ENCODE results near the gene CD74.
"Not testable (repeated sequence)": the region's sequence is repeated elsewhere in the genome, so short reads cannot be mapped to it uniquely, and the experiment has no call there.

CD74 gene

GRCh38 chr5:150412319-150413175 is at the start of gene CD74:
Gene CD74 (minus strand): TSS chr5:150412910. CDS start chr5:150412749, 161 bp downstream.
- no peak for DNase-seq

DNA sequence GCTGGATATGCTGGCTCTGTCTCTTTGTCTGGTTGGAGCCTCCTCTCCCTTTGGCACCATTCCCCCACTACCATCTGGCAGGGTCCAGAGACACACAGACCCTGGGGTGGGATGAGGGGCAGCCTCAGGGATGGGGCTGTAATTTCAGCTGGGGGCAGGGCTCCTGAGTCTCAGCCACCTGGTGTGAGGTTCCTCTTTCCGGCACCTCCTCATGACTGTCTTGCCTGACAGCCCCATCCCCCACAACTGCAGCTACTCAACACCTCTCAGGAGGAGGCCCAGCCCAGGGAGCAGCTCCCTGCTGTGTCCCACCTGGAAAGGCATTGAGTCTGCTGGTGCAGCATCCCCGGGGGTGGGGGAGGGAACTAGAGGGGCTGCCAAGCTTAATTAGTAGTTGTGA is 48.5 kb upstream of the CD74 start:
- DNase-seq = peak; percentile 85

DNA sequence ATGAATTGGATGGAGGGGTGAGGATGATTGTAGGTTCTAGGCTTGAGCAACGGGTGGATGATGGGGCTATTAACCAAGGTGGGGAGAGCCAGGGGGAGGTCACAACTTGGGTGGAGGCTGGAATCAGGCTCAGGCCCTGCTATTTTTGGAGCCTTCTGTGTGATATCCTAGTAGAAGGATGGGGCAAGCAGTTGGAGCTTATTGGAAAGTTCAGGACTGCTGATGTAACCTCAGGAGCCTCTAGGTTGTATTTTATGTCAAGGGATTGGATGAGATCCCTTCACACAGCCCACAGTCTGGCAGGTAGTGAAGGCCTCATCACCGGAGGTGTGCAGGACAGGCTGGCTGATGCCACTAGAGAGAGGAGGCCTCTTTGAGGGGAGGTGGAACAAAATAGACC is 48.1 kb upstream of the CD74 start:
- no peak for DNase-seq

- no peak for DNase-seq
These were observed 46.3 kb upstream of the CD74 start for GRCh38 chr5:150458802-150459557.

DNA sequence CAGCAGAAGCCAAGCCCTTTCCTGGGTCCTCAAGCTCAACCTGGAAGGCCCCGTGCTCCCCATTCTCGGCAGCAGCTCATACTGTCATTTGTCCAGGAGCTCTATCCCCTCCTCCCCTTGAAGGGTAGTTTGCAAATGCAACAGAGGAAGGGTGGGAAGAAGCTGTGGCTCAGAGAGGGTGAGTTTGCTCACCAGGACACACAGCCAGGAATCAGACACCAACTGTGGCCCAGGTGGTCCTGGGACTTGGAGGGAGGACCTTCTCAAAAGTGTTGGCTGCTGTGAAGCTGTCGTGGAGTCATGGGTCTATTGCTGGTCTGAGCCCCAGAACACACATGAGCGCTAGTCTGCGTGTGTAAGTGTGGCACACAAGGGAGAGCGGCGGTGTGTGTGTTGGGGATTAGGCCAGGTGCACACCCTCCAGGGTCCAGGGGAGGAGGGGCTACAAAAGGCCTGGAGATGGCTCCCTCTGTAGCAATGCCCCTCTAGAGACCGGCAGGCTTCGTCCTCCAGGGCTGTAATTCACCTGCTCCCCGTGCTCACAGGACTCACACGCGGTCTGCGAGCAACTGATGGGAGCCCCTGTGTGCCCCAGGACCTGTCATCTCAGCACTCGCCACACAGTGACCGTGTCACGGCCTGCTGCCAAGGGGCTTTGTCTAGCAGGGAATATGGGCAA is 45.0 kb upstream of the CD74 start:
- DNase-seq = no peak

DNA sequence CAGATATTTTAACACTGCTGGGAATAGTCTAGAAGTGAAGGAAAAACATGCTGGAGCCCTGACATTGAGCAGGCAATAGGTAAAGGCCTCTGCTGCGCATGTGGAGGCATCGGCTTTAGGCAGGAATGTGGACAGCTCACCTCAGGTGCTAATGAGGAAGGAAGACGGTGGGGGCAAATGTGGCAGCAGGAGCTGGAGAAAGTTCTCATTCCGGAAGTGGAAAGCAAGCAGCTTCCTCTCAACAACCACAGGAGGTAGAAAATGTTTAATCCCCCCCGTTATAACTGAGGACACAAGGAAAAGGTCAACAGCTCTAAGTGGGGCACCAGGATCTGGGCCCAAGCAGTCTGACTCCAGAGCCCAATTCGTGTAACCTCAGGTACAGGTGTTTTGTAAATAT is 44.4 kb upstream of the CD74 start:
- DNase-seq = no peak

DNA sequence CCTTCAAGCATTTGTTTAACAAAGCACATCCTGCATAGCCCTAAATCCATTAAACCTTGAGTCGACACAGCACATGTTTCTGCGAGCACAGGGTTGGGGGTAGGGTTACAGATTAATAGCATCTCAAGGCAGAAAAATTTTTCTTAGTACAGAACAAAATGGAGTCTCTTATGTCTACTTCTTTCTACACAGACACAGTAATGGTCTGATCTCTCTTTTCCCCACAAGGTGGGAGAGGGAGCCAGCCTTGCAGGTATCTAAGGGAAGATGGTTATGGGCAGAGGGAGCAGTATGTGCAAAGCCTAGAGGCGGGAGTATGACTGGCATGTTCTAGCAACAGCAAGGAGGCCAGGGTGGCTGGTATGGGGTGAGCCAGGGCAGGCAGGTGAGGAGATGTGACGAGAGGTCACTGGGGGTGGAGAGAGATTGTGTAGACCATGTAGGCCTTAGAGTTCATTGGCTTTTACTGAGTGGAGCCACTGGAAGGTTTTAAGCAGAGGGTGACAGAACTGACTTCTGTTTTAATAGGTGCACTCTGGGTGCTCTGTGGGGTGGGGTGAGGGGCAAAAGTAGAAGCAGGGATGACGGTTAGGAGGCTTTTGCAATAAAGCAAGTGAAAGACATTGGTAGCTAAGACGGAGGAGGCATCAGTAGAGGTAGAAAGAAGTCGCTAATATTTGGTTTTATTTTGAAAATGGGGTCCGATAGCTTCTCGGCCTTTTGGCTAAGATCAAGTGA is 42.0 kb upstream of the CD74 start:
- no peak for DNase-seq

GRCh38 chr5:150454027-150454426 is 41.3 kb upstream of the CD74 start:
- not testable (repeated sequence) for DNase-seq

GRCh38 chr5:150452914-150453313 is 40.2 kb upstream of the CD74 start:
- no peak for DNase-seq

DNA sequence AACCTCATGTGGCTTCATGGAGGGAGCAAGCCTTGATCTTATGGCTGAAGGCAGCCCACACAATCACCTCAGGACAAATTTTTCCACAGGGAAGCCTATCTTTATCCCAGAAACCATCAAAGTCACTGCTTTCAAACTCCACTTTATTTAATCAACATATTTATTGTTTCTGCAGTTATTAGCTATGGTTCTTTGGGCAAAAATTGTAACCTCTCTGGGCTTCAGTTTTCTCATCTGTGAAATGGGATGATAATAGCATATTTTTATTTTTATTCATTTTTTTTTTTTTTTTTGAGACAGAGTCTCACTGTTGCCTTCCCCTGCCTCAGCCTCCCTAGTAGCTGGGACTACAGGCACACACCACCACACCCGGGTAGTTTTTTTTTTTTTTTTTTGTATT is 38.9 kb upstream of the CD74 start:
- no peak for DNase-seq

DNA sequence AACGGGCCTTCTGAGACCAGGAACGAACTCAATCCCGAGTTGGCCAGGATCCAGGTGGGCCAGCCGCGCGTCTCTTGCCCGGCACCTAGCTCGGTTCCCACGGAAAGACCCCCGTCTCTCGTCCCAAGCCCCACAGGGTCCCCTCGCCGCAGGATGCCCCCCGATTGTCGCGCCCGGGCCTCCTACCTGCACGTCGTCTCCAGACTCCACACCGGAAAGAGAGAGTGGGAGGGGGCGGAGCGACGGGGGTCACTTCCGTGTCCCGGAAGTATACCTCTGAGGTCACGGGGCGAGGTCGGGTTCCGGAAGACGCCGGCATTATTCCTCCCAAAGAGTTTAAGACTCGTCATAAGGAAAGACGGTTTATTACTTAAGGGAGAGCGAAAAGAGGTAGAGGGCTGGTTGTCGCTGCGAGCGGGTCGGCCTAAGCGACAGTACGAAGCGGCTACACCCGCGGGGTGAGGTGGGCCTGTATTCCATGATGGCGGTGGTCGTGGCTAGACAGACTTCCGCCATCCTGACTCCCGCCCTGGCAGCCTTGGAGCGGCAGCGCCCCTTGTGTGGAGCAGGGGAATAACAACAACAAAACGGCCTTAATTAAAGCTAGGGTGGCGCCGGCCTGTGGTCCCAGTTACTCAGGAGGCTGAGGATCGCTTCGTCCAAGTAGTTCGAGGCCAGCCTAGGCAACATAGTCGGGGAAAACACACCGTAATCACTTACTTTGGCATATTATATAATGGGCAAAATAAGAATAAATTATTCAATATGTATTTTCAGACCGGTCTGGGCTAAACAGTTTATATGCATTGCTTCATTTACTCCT is 37.0 kb upstream of the CD74 start, which contains the start of gene RPS14:
Gene RPS14 (minus strand): TSS at position 223 of the 823 bp plus-strand sequence. CDS start 2,006 bp downstream, outside the sequence.
- DNase-seq = peak; percentile 63

- DNase-seq = no peak
These were observed 36.3 kb upstream of the CD74 start for GRCh38 chr5:150448952-150449516.

DNA sequence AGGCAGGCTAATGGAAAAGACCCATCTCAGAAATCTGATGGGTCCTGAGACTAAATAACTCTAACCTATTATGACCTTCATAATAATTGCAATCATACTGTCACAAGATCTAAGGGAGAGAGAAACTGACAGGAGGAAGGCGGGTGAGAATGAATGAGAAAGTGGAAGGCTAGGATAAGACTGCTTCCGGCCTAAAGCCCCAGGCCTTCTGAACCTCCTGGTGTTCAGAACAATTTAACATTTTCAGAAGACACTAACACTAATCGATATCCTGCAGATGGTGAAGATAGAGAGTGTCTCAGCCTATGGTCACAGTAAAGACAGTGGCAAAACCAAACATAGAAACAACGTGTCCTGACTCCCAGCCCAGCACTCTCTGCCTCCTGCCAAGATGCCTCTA is 35.6 kb upstream of the CD74 start:
- no peak for DNase-seq

GRCh38 chr5:150447188-150447587 is 34.5 kb upstream of the CD74 start:
- DNase-seq = no peak

- DNase-seq = no peak
These were observed 33.9 kb upstream of the CD74 start for GRCh38 chr5:150446583-150446982.

DNA sequence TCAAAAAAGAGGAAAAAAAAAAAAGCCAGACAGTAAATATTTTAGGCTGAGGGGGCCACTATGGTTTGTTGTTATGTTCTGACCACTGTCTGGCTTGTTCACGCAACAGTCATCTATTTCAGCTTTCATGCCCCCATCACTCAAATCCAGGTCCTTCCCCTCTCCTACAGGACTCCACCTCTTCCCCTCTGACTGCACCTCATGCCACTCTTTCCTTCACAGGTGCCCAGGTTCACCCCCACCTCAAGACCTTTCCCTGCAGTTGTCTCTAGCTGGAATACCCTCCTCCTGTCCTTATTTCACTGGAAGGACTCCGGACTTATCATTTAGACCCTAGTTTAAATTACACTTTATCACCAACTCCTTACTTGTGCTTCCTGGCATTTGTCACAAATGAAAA is 33.4 kb upstream of the CD74 start:
- DNase-seq = no peak

- no peak for DNase-seq
These were observed 32.1 kb upstream of the CD74 start for GRCh38 chr5:150444770-150445169.

DNA sequence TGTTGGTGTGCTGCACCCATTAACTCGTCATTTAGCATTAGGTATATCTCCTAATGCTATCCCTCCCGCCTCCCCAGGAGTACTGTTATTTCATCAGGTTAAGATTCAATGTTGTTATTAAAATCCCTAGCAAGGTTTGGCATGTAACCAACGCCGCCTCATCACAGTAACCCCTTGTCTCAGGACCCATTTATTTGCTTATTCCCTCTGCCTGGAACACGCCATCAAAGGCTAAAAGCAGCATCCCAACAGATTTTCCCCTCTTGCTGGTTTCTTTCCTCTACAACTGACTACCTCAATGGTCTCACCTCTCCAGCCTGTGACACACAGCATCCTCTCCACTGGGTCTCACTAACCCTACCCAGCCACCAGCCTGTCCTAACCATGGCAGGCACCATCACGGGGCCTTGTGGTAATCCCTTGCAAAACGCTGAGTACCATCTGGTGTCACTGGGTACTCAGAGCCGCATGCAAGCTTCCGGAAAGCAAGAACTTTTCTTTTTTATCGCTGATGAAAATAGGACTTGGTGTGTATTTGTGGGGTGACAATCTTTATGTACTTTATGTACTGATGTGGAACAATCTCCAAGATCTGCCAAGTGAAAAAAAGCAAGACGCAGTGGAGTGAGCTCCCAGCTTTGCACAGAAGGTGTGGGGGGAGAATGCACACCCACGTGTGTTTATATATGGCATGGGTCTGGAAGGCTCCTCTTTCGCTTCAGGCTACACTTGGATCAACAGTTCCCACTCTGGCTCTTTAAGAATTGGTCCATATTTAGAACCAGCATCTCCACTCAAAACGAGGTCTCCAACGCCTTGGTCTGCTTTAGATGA is 30.7 kb upstream of the CD74 start:
- no peak for DNase-seq

DNA sequence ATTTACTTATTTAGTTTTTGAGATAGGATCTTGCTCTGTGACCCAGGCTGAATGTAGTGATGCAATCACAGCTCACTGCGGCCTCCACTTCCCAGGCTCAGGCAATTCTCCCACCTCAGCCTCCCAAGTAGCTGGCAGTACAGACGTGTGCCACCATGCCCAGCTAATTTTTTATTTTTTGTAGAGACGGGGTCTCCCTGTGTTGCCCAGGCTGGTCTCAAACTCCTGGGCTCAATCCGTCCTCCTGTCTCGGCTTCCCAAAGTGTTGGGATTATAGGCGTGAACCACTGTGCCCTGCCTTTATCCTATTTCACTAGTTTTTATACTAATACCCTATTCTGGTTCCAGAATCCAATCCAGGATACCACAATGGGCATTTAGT is 30.0 kb upstream of the CD74 start:
- no peak for DNase-seq

Measured in NCI-H524 treated with DMSO at 0.1 percent for 48 hours (cell line).